Measurements from ENCODE around the gene LSP1.

The LSP1 gene

GRCh38 chr11:1899090-1899489 is 46.2 kb downstream of the LSP1 start:
- H3K4me1 ChIP-seq (ENCODE audit: insufficient read depth, poor library complexity, severe bottlenecking): no peaks in the 10 kb centered on the region
- H3K27ac ChIP-seq (ENCODE audit: poor library complexity, severe bottlenecking): no peak overlapping the region
- no peak for ATAC-seq (ENCODE audit: low read depth)
- no peak for TF ChIP-seq CTCF (IDR thresholded peaks at IDR 0.05; ENCODE audit: poor library complexity, severe bottlenecking)
- no peaks in the 10 kb centered on the region for H3K9me3 ChIP-seq (ENCODE audit: severe bottlenecking)
- H3K4me3 ChIP-seq (ENCODE audit: severe bottlenecking): no peak overlapping the region
- no peaks in the 10 kb centered on the region for H3K36me3 ChIP-seq (ENCODE audit: low read depth)
- H3K27me3 ChIP-seq (ENCODE audit: insufficient read depth, poor library complexity, severe bottlenecking): no peaks in the 10 kb centered on the region
- DNase-seq (ENCODE audit: low spot score): no peak

GRCh38 chr11:1899686-1900085 is 46.8 kb downstream of the LSP1 start:
- H3K4me3 ChIP-seq (ENCODE audit: severe bottlenecking): no peak overlapping the region
- no peaks in the 10 kb centered on the region for H3K9me3 ChIP-seq (ENCODE audit: severe bottlenecking)
- DNase-seq (ENCODE audit: low spot score) (no peak), ATAC-seq (ENCODE audit: low read depth) (no peak)
- TF ChIP-seq CTCF (IDR thresholded peaks at IDR 0.05; ENCODE audit: poor library complexity, severe bottlenecking): no peak
- H3K4me1 ChIP-seq (ENCODE audit: insufficient read depth, poor library complexity, severe bottlenecking): no peaks in the 10 kb centered on the region
- H3K27me3 ChIP-seq (ENCODE audit: insufficient read depth, poor library complexity, severe bottlenecking): no peaks in the 10 kb centered on the region
- no peaks in the 10 kb centered on the region for H3K36me3 ChIP-seq (ENCODE audit: low read depth)
- no peak overlapping the region for H3K27ac ChIP-seq (ENCODE audit: poor library complexity, severe bottlenecking)

GRCh38 chr11:1906181-1906580 is 53.3 kb downstream of the LSP1 start:
- H3K36me3 ChIP-seq (ENCODE audit: low read depth): no peaks in the 10 kb centered on the region
- no peak overlapping the region for H3K4me3 ChIP-seq (ENCODE audit: severe bottlenecking)
- H3K9me3 ChIP-seq (ENCODE audit: severe bottlenecking): no peaks in the 10 kb centered on the region
- no peaks in the 10 kb centered on the region for H3K27me3 ChIP-seq (ENCODE audit: insufficient read depth, poor library complexity, severe bottlenecking)
- no peak for TF ChIP-seq CTCF (IDR thresholded peaks at IDR 0.05; ENCODE audit: poor library complexity, severe bottlenecking)
- H3K4me1 ChIP-seq (ENCODE audit: insufficient read depth, poor library complexity, severe bottlenecking): no peaks in the 10 kb centered on the region
- DNase-seq (ENCODE audit: low spot score) (no peak), ATAC-seq (ENCODE audit: low read depth) (no peak)
- H3K27ac ChIP-seq (ENCODE audit: poor library complexity, severe bottlenecking): no peak overlapping the region

- TF ChIP-seq CTCF (IDR thresholded peaks at IDR 0.05; ENCODE audit: poor library complexity, severe bottlenecking): no peak
- no peak for DNase-seq (ENCODE audit: low spot score)
- H3K4me1 ChIP-seq (ENCODE audit: insufficient read depth, poor library complexity, severe bottlenecking): no peaks in the 10 kb centered on the region
- no peaks in the 10 kb centered on the region for H3K27me3 ChIP-seq (ENCODE audit: insufficient read depth, poor library complexity, severe bottlenecking)
- no peaks in the 10 kb centered on the region for H3K36me3 ChIP-seq (ENCODE audit: low read depth)
- H3K27ac ChIP-seq (ENCODE audit: poor library complexity, severe bottlenecking): no peak overlapping the region
- no peak overlapping the region for H3K4me3 ChIP-seq (ENCODE audit: severe bottlenecking)
- ATAC-seq (ENCODE audit: low read depth): no peak
- no peaks in the 10 kb centered on the region for H3K9me3 ChIP-seq (ENCODE audit: severe bottlenecking)
Measured at GRCh38 chr11:1906611-1907423, 53.9 kb downstream of the LSP1 start.

- Histone ChIP-seq H3K4me1 (ENCODE audit: insufficient read depth, poor library complexity, severe bottlenecking) (no peaks in the 10 kb centered on the region), H3K9me3 (ENCODE audit: severe bottlenecking) (no peaks in the 10 kb centered on the region), H3K27me3 (ENCODE audit: insufficient read depth, poor library complexity, severe bottlenecking) (no peaks in the 10 kb centered on the region), H3K27ac (ENCODE audit: poor library complexity, severe bottlenecking) (no peak overlapping the region), H3K36me3 (ENCODE audit: low read depth) (no peaks in the 10 kb centered on the region), H3K4me3 (ENCODE audit: severe bottlenecking) (no peak overlapping the region)
- no peak for ATAC-seq (ENCODE audit: low read depth)
- DNase-seq (ENCODE audit: low spot score): no peak
- TF ChIP-seq CTCF (IDR thresholded peaks at IDR 0.05; ENCODE audit: poor library complexity, severe bottlenecking): no peak
Measured at GRCh38 chr11:1908618-1909017, 55.7 kb downstream of the LSP1 start.

Data from RWPE2 (cell line).